Right ventricle myocardium superior (tissue), 1 donor: ENCODE results near the gene CXCL5. TPM values are rescaled to one million over a fixed set of nuclear protein-coding genes. Genes with fewer than 3 reads are reported as not detected.

ENCODE experiments used
- ATAC-seq: fragments of 200-7000 bp; cut with Tn5 transposase; one replicate; pipeline ENCODE4 v1.9.1; 2020; ENCODE audit warnings: mild to moderate bottlenecking; ENCODE audit not compliant: poor library complexity
- DNase-seq: peaks from one replicate; pipeline ENCODE4 v3.0.0-alpha.2; 2020
- intact Hi-C: fragments of 100-400 bp; cut with DNase I; formaldehyde crosslinking; loops from one replicate; pipeline ENCODE4 v1.11.2; 2022
- long read RNA-seq: library from polyadenylated mRNA; unstranded; transcript quantifications from one replicate; pipeline ENCODE4 v2.0.0, GENCODE V29; 2021
- total RNA-seq: library from RNA; stranded (reverse); fragmentation: NEBNext Ultra II Directional; extraction: Animal tissue kit (Norgen Biotek cat#: 25700); gene quantifications from one replicate; pipeline ENCODE4 v1.2.1, GENCODE V29; 2021
- donor health status: DM: no; HTN: yes; CAD: no; lungs with severe emphysema.

CXCL5 gene
- 0.11 TPM for total RNA-seq
- long read RNA-seq = 0 reads

- ATAC-seq = peak; percentile 46
- intact Hi-C loops = no loop called here
Measured at GRCh38 chr4:73998040-73999011, at the start of gene CXCL5. CXCL5 (minus strand) TSS chr4:73998677; CDS start chr4:73998581, 96 bp downstream.

GRCh38 chr4:74047152-74047551 lies 48.7 kb upstream of the CXCL5 start:
- ATAC-seq (no peak), DNase-seq (no peak)
- intact Hi-C loops = no loop called here

More at GRCh38 chr4:73998040-73999011, at the start of gene CXCL5:
- DNase-seq = peak; percentile 43

GRCh38 chr4:74045772-74046171 lies 47.3 kb upstream of the CXCL5 start:
- ATAC-seq (no peak), DNase-seq (no peak)
- intact Hi-C loops = no loop called here

GRCh38 chr4:74045247-74045646 lies 46.8 kb upstream of the CXCL5 start:
- ATAC-seq = no peak
- DNase-seq = no peak
- intact Hi-C loops = no loop called here

- no peak for DNase-seq
- no peak for ATAC-seq
- intact Hi-C loops = no loop called here
Measured at GRCh38 chr4:74044677-74045076, 46.2 kb upstream of the CXCL5 start.

GRCh38 chr4:74042681-74043080 lies 44.2 kb upstream of the CXCL5 start:
- intact Hi-C loops = no loop called here
- DNase-seq (no peak), ATAC-seq (no peak)

GRCh38 chr4:74041418-74041817 lies 42.9 kb upstream of the CXCL5 start:
- DNase-seq (no peak), ATAC-seq (no peak)
- intact Hi-C loops = no loop called here

- no peak for DNase-seq
- peak; percentile 11 for ATAC-seq
- intact Hi-C loops = no loop called here
Measured at GRCh38 chr4:74039315-74039763, 40.9 kb upstream of the CXCL5 start.

GRCh38 chr4:74038425-74039314 lies 40.2 kb upstream of the CXCL5 start, which contains the start of gene CXCL3:
CXCL3 (minus strand) TSS chr4:74038689; CDS start chr4:74038611, 78 bp downstream.
- ATAC-seq (peak; percentile 94), DNase-seq (peak; percentile 84)
- intact Hi-C loops = no loop called here

GRCh38 chr4:74038086-74038424 lies 39.6 kb upstream of the CXCL5 start:
- peak; percentile 47 for DNase-seq
- intact Hi-C loops = no loop called here
- no peak for ATAC-seq

- intact Hi-C loops = no loop called here
- DNase-seq (no peak), ATAC-seq (no peak)
Measured at GRCh38 chr4:74037076-74037955, 38.8 kb upstream of the CXCL5 start.

GRCh38 chr4:74033739-74034138 lies 35.3 kb upstream of the CXCL5 start:
- ATAC-seq (no peak), DNase-seq (no peak)
- intact Hi-C loops = no loop called here

- ATAC-seq = no peak
- DNase-seq = no peak
- intact Hi-C loops = no loop called here
Measured at GRCh38 chr4:74032064-74032463, 33.6 kb upstream of the CXCL5 start.

- ATAC-seq (no peak), DNase-seq (no peak)
- intact Hi-C loops = no loop called here
Measured at GRCh38 chr4:74031576-74031975, 33.1 kb upstream of the CXCL5 start.

- no peak for DNase-seq
- no peak for ATAC-seq
- intact Hi-C loops = no loop called here
Measured at GRCh38 chr4:74030285-74030684, 31.8 kb upstream of the CXCL5 start.

GRCh38 chr4:74028504-74028903 lies 30.0 kb upstream of the CXCL5 start:
- DNase-seq (no peak), ATAC-seq (no peak)
- intact Hi-C loops = no loop called here

- ATAC-seq (no peak), DNase-seq (no peak)
- intact Hi-C loops = no loop called here
Measured at GRCh38 chr4:74023709-74024108, 25.2 kb upstream of the CXCL5 start.

GRCh38 chr4:74021601-74022000 lies 23.1 kb upstream of the CXCL5 start:
- no peak for ATAC-seq
- intact Hi-C loops = no loop called here
- DNase-seq = no peak
